Non-pigmented ciliary epithelial cell (primary cell): ENCODE data around the gene NADSYN1.

Experiments used
- DNase-seq: peaks from one replicate; pipeline ENCODE4 v3.0.0-alpha.2; 2010; ENCODE audit warnings: low read depth

NADSYN1 gene

GRCh38 chr11:71433648-71434450, 19.2 kb upstream of the NADSYN1 start:
- DNase-seq = no peak

GRCh38 chr11:71434576-71435130, 18.4 kb upstream of the NADSYN1 start:
- no peak for DNase-seq

- no peak for DNase-seq
Measured at GRCh38 chr11:71435278-71435951, 17.6 kb upstream of the NADSYN1 start.

- DNase-seq = no peak
Measured at GRCh38 chr11:71436861-71437260, 16.1 kb upstream of the NADSYN1 start.

GRCh38 chr11:71437399-71437798, 15.6 kb upstream of the NADSYN1 start:
- DNase-seq = no peak

- DNase-seq = no peak
Measured at GRCh38 chr11:71437879-71438278, 15.1 kb upstream of the NADSYN1 start.

GRCh38 chr11:71438650-71439049, 14.4 kb upstream of the NADSYN1 start:
- no peak for DNase-seq

GRCh38 chr11:71440021-71440755, 12.8 kb upstream of the NADSYN1 start:
- DNase-seq = no peak

- no peak for DNase-seq
Measured at GRCh38 chr11:71441251-71441650, 11.8 kb upstream of the NADSYN1 start.

GRCh38 chr11:71442123-71442522, 10.9 kb upstream of the NADSYN1 start:
- no peak for DNase-seq

- no peak for DNase-seq
Measured at GRCh38 chr11:71442880-71443279, 10.1 kb upstream of the NADSYN1 start.

- DNase-seq = no peak
Measured at GRCh38 chr11:71443736-71444445, 9.1 kb upstream of the NADSYN1 start.

- DNase-seq = no peak
Measured at GRCh38 chr11:71444811-71445210, 8.2 kb upstream of the NADSYN1 start.

- no peak for DNase-seq
Measured at GRCh38 chr11:71446150-71446549, 6.9 kb upstream of the NADSYN1 start.

- DNase-seq = peak; percentile 32
Measured at GRCh38 chr11:71446942-71447688, 5.9 kb upstream of the NADSYN1 start.

- DNase-seq = no peak
Measured at GRCh38 chr11:71447791-71448256, 5.2 kb upstream of the NADSYN1 start.

GRCh38 chr11:71448257-71449171, 4.5 kb upstream of the NADSYN1 start, which contains the start of gene DHCR7:
Gene DHCR7, minus strand, starts transcription at chr11:71448393. Its CDS starts 3,441 bp downstream, at chr11:71444952.
- peak; percentile 67 for DNase-seq

- no peak for DNase-seq
Measured at GRCh38 chr11:71449596-71449995, 3.4 kb upstream of the NADSYN1 start.

- DNase-seq = no peak
Measured at GRCh38 chr11:71450507-71450906, 2.5 kb upstream of the NADSYN1 start.

GRCh38 chr11:71450939-71451338, 2.1 kb upstream of the NADSYN1 start:
- no peak for DNase-seq
